LoVo (cell line): ENCODE measurements around the gene OGA.

ENCODE experiments used
- DNase-seq: peaks from one replicate; pipeline ENCODE4 v3.0.0-alpha.2; 2016; ENCODE audit warnings: low spot score

OGA gene

DNA sequence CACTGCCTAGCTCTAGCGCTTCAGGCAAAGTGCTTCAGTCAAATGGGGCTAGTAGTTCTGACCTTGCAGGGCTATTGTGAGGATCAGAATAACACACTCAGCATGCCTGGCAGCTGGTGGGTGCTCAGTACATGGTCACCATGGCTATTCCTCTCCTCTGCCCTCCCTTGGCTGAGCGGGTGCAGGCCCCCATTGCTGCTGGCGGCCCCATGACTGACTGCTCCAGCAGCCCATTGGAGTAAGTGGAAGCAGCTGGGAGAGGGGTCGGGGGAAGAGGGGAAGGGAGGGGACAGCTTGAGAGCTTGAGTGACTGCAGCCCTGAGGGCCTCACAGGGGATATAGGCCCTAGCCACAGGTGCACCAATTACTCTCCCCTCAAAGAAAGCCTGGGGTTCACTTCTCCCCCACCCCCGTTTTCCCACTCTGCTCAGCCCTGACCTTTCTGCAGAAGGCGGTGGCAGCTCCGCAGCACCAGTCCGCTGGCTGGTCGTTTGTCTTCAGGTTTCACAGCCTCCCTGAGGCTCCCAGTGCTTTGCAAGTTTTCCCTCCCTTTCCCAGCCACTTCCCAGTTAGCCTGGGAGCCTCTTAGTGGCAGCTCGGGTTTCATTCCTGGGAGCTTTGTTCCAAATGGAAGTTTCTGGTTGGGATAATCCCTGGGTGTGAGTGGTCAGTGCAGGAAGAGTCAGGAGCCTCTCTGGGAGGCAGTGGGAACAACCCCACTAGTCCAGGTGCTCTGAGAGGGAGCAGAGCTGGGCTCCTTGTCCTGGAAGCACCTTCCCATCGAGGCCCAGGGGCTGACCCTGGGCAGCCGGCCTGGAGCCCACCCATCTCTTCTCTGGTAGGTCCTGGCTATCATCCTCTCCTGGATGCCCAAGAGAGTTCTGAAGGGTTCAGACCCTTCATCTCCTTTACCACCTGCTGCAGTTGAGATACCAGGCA, 58.7 kb downstream of the OGA start:
- DNase-seq: no peak

DNA sequence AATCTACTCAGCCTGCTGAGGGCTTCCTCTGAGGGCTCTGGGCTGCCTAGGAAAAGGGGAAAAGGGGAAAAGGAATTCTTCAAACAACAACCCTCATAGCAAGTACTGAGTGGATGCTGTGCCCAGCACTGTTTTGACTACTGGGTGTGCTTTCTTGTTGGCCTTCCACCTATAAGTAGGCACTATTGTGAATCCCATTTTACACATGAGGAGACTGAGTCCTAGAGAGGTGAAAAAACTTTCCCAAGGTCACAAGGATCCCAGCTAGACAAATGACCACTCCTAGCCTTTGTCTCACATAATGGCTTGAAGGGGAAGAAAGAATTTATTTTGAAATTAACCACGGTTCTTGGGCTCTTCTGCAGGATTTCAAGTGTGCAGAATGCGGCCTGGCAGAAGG, 59.4 kb downstream of the OGA start:
- DNase-seq: no peak

DNA sequence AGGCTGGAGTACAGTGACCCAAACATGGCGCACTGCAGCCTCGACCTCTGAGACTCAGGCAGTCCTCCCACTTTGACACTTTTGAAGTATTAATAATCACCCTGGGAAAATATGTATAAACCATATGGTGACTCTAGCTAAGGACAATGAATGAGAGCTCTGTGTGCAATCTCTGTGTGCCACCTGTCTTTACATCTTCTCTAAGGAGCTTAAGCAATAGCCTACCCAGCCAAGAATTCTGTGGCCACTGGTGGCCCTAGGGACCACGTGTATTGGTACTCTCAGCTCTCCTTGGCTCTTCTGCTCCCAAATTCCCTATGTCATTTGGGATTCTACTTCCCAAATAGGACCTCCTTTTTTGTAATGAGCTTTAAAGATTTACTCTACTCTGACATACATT, 66.0 kb downstream of the OGA start:
- no peak for DNase-seq

DNA sequence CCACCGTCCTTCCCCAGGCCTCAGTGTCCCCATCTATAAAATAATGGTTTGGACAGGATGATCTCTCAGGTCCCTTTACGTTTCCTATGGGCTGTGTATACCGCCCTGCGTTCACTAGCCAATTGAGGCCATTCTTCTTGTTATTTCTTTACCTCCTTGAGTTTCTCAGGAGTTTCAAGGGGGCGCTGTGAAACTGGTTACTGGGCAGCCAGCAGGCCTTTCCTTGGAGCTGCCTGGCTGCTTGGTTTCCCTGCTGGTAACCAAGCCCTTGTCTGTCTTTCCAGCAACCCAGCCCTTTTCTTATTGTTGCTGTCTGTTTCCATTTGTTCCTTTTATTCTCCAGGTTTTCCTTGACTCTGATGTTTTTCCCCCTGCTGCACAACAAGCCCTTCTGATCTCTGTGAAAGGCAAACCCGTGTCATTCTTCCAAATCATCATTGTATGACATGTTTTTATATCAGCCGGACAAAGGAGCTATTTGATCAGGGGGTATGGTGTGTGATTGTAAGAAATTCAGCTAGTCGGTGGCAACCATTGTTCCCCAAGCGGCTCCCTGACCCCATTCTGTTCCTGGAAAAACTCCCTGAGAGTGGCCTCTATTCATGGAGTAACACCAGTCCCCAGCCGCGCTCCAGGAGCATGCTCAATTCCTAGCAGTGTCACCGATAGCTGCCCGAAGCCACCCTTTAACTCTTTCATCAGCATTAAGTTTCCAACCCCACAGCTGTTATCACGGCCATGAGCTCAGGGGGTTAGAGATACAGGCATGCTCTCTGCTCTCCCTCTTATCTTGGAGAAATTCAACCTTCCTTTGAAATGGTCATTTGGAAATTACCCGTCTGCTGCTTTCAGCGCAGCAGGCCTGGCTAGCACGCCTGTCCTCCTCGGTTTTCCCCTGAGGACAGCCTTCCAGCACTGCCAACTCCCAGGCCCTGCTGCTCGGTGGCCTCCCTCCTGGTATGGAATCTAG, 68.9 kb downstream of the OGA start:
- DNase-seq: no peak

DNA sequence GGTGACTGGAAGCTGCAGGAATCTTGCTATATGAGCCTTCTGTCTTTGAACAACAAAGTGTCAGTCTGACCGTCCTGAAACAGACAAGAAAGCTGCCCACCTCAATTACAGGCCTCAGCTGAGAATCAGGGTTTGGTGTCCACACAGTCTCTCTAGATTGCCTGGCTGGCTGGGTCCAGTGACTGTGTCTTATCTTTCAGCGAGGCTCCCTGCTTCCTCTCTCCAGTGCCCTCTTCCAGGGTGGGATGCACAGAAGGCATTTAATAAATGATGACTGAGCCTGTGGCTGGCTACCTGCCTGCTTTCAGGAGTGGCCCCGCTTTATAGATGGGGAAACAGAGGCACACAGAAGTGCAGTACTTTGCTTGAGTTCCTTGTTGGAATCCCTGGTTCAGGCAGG, 69.7 kb downstream of the OGA start:
- DNase-seq: no peak

DNA sequence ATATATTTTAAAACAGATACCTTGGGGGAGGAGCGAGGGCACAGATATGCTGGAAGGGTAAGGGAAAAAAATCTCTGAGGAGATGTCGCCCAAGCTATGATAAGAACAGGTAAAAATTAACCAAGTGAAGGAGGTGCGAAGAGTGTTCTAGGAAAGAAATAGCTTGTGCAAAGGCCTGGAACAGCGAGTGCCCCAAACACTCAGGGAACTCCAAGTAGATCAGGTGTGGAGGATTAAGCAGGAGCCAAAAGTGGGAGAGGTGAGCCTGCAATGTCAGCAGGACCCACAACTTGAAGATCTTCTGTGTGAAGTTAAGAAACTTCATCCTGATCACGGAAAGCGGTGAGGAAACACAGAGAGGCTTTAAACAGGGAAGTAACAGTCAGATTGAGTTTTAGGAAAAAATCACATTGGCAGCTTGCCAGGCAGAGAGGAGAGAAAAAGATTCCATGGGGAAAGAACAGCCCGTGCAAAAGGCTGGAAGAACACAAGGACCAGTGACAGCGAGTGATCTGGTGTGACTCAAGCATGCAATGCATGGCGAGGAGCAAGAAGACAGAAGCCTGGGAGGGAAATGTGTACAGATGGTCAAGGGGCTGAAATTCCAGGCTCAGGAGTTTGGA, 73.1 kb downstream of the OGA start:
- DNase-seq: no peak

DNA sequence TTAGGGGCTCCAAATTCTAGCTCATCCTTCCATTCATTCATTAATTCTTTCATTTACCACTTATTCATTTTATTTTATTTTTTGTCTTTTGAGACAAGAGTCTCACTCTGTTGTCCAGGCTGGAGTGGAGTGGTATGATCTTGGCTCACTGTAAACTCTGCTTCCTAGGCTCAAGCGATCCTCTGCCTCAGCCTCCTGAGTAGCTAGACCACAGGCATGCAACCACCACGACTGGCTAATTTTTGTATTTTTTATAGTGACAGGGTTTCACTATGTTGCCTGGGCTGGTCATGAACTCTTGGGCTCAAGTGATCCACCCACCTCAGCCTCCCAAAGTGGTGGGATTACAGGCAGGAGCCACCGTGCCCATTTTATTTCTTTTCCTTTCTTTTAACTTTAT, 74.0 kb downstream of the OGA start:
- no peak for DNase-seq

DNA sequence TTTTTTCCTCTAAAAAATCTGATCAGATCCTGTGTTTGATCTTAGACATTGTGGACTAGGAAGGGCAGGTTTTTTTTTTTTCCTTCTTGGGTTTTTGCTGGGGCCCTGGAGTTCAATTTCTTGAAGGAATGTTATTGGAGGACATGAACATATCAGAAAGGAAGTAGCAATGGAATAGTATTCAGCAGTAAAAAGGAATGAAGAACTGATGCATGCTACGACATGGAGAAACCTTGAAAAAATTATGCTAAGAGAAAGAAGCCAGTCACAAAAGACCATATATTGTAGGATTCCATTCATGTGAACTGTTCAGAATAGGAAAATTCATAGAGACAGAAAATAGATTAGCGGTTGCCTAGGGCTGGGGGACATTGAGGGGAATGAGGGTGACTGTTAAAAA, 76.3 kb downstream of the OGA start:
- no peak for DNase-seq

DNA sequence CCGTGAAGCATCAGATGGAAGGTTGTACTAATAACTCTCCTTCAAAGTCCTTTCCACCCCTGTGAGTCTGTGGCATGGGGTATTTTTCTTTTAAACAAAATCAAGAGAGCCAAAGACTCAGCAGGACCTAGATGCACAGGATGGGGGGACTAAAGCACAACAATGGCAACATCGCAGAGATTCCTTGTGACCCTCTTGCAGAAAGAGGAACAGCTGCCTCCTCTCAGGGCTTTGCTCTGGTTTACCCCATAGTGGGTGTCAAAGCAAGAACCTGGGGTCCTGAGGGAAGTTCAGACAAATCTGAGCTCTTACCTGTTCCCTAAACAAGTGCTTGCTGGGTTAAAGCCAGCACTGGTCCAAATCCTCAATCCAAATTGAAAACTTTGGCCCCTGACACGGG, 81.6 kb downstream of the OGA start:
- DNase-seq: no peak
